ENCODE data around the gene CEP72. TPM values are rescaled to one million over a fixed set of nuclear protein-coding genes. Genes with fewer than 3 reads are reported as not detected.

Gene CEP72
- total RNA-seq, 2 experiments from 2014 or later = 34.4 to 38.6 TPM

GRCh38 chr5:582936-583635 is 29.1 kb upstream of the CEP72 start:
- H3K4me3 Mint-ChIP-seq = no peak overlapping the region
- H3K4me1 Mint-ChIP-seq (ENCODE audit: low read depth) = no peaks in the 10 kb centered on the region
- no peaks in the 10 kb centered on the region for H3K36me3 Mint-ChIP-seq (ENCODE audit: low read depth)
- no peak for DNase-seq
- ChIA-PET POLR2A (no interaction called here), CTCF (interaction anchor here (1.0 kb wide), 1 partner anchor 9 kb away, joined by 3 read pairs; no protein-coding TSS in a partner anchor)
- H3K27me3 Mint-ChIP-seq (ENCODE audit: low read depth) = peaks cover 29% of the 10 kb centered on the region
- H3K27ac Mint-ChIP-seq = no peak overlapping the region
- peaks cover 1% of the 10 kb centered on the region for H3K9me3 Mint-ChIP-seq (ENCODE audit: insufficient read depth)
- ATAC-seq = no peak

- Mint-ChIP-seq H3K36me3 (ENCODE audit: low read depth) (no peaks in the 10 kb centered on the region), H3K4me3 (no peak overlapping the region), H3K27ac (no peak overlapping the region), H3K27me3 (ENCODE audit: low read depth) (peaks cover 24% of the 10 kb centered on the region), H3K4me1 (ENCODE audit: low read depth) (no peaks in the 10 kb centered on the region), H3K9me3 (ENCODE audit: insufficient read depth) (no peaks in the 10 kb centered on the region)
- ChIA-PET CTCF (no interaction called here), POLR2A (no interaction called here)
- DNase-seq = no peak
- no peak for ATAC-seq
Observed at GRCh38 chr5:583645-584044, 28.5 kb upstream of the CEP72 start.

- Mint-ChIP-seq H3K9me3 (ENCODE audit: insufficient read depth) (no peaks in the 10 kb centered on the region), H3K4me3 (no peak overlapping the region), H3K27ac (no peak overlapping the region), H3K36me3 (ENCODE audit: low read depth) (no peaks in the 10 kb centered on the region), H3K27me3 (ENCODE audit: low read depth) (peaks cover 19% of the 10 kb centered on the region), H3K4me1 (ENCODE audit: low read depth) (no peaks in the 10 kb centered on the region)
- CTCF ChIA-PET = no interaction called here
- ATAC-seq = no peak
- POLR2A ChIA-PET = no interaction called here
- no peak for DNase-seq
Observed at GRCh38 chr5:584216-584615, 27.9 kb upstream of the CEP72 start.

GRCh38 chr5:584846-585245 is 27.3 kb upstream of the CEP72 start:
- POLR2A ChIA-PET = no interaction called here
- DNase-seq = no peak
- H3K4me1 Mint-ChIP-seq (ENCODE audit: low read depth) = peaks cover 4% of the 10 kb centered on the region
- H3K27me3 Mint-ChIP-seq (ENCODE audit: low read depth) = peaks cover 21% of the 10 kb centered on the region
- no peaks in the 10 kb centered on the region for H3K9me3 Mint-ChIP-seq (ENCODE audit: insufficient read depth)
- ATAC-seq = no peak
- no peak overlapping the region for H3K4me3 Mint-ChIP-seq
- no peak overlapping the region for H3K27ac Mint-ChIP-seq
- no peaks in the 10 kb centered on the region for H3K36me3 Mint-ChIP-seq (ENCODE audit: low read depth)
- CTCF ChIA-PET = no interaction called here

- POLR2A ChIA-PET = no interaction called here
- Mint-ChIP-seq H3K4me1 (ENCODE audit: low read depth) (peaks cover 4% of the 10 kb centered on the region), H3K36me3 (ENCODE audit: low read depth) (no peaks in the 10 kb centered on the region), H3K9me3 (ENCODE audit: insufficient read depth) (no peaks in the 10 kb centered on the region), H3K27me3 (ENCODE audit: low read depth) (peaks cover 16% of the 10 kb centered on the region), H3K4me3 (no peak overlapping the region), H3K27ac (no peak overlapping the region)
- no peak for DNase-seq
- CTCF ChIA-PET = no interaction called here
- ATAC-seq = no peak
Observed at GRCh38 chr5:585556-585955, 26.6 kb upstream of the CEP72 start.

GRCh38 chr5:585962-586628 is 26.0 kb upstream of the CEP72 start:
- Mint-ChIP-seq H3K9me3 (ENCODE audit: insufficient read depth) (no peaks in the 10 kb centered on the region), H3K36me3 (ENCODE audit: low read depth) (no peaks in the 10 kb centered on the region), H3K4me1 (ENCODE audit: low read depth) (peaks cover 4% of the 10 kb centered on the region), H3K4me3 (no peak overlapping the region), H3K27me3 (ENCODE audit: low read depth) (peaks cover 14% of the 10 kb centered on the region), H3K27ac (no peak overlapping the region)
- ChIA-PET CTCF (no interaction called here), POLR2A (no interaction called here)
- ATAC-seq (no peak), DNase-seq (no peak)

- ChIA-PET CTCF (no interaction called here), POLR2A (no interaction called here)
- H3K4me1 Mint-ChIP-seq (ENCODE audit: low read depth) = peaks cover 4% of the 10 kb centered on the region
- no peaks in the 10 kb centered on the region for H3K36me3 Mint-ChIP-seq (ENCODE audit: low read depth)
- DNase-seq (no peak), ATAC-seq (no peak)
- no peaks in the 10 kb centered on the region for H3K9me3 Mint-ChIP-seq (ENCODE audit: insufficient read depth)
- H3K27ac Mint-ChIP-seq = no peak overlapping the region
- H3K4me3 Mint-ChIP-seq = no peak overlapping the region
- peaks cover 19% of the 10 kb centered on the region for H3K27me3 Mint-ChIP-seq (ENCODE audit: low read depth)
Observed at GRCh38 chr5:586751-587285, 25.3 kb upstream of the CEP72 start.

- Mint-ChIP-seq H3K9me3 (ENCODE audit: insufficient read depth) (no peaks in the 10 kb centered on the region), H3K36me3 (ENCODE audit: low read depth) (no peaks in the 10 kb centered on the region), H3K27me3 (ENCODE audit: low read depth) (peaks cover 19% of the 10 kb centered on the region), H3K4me3 (no peak overlapping the region), H3K4me1 (ENCODE audit: low read depth) (peaks cover 4% of the 10 kb centered on the region), H3K27ac (no peak overlapping the region)
- CTCF ChIA-PET = no interaction called here
- POLR2A ChIA-PET = no interaction called here
- DNase-seq (no peak), ATAC-seq (no peak)
Observed at GRCh38 chr5:587403-587802, 24.7 kb upstream of the CEP72 start.

GRCh38 chr5:588406-588995 is 23.6 kb upstream of the CEP72 start:
- Mint-ChIP-seq H3K4me1 (ENCODE audit: low read depth) (peaks cover 4% of the 10 kb centered on the region), H3K27me3 (ENCODE audit: low read depth) (peaks cover 19% of the 10 kb centered on the region), H3K36me3 (ENCODE audit: low read depth) (no peaks in the 10 kb centered on the region), H3K9me3 (ENCODE audit: insufficient read depth) (no peaks in the 10 kb centered on the region), H3K4me3 (no peak overlapping the region), H3K27ac (no peak overlapping the region)
- no peak for ATAC-seq
- ChIA-PET CTCF (no interaction called here), POLR2A (no interaction called here)
- DNase-seq = no peak

GRCh38 chr5:589173-589572 is 23.0 kb upstream of the CEP72 start:
- Mint-ChIP-seq H3K9me3 (ENCODE audit: insufficient read depth) (no peaks in the 10 kb centered on the region), H3K27me3 (ENCODE audit: low read depth) (peaks cover 19% of the 10 kb centered on the region), H3K27ac (no peak overlapping the region), H3K4me3 (no peak overlapping the region), H3K4me1 (ENCODE audit: low read depth) (peaks cover 4% of the 10 kb centered on the region), H3K36me3 (ENCODE audit: low read depth) (no peaks in the 10 kb centered on the region)
- no peak for ATAC-seq
- DNase-seq = no peak
- POLR2A ChIA-PET = no interaction called here
- CTCF ChIA-PET = no interaction called here

- CTCF ChIA-PET = no interaction called here
Observed at GRCh38 chr5:589588-589987, 22.6 kb upstream of the CEP72 start.

GRCh38 chr5:590346-590745 is 21.8 kb upstream of the CEP72 start:
- Mint-ChIP-seq H3K4me3 (no peak overlapping the region), H3K36me3 (ENCODE audit: low read depth) (no peaks in the 10 kb centered on the region), H3K27me3 (ENCODE audit: low read depth) (peaks cover 20% of the 10 kb centered on the region), H3K9me3 (ENCODE audit: insufficient read depth) (no peaks in the 10 kb centered on the region), H3K27ac (no peak overlapping the region), H3K4me1 (ENCODE audit: low read depth) (peaks cover 4% of the 10 kb centered on the region)
- ChIA-PET CTCF (no interaction called here), POLR2A (no interaction called here)
- DNase-seq (no peak), ATAC-seq (no peak)

More at GRCh38 chr5:589588-589987, 22.6 kb upstream of the CEP72 start:
- Mint-ChIP-seq H3K9me3 (ENCODE audit: insufficient read depth) (no peaks in the 10 kb centered on the region), H3K27ac (no peak overlapping the region), H3K4me3 (no peak overlapping the region), H3K27me3 (ENCODE audit: low read depth) (peaks cover 19% of the 10 kb centered on the region), H3K36me3 (ENCODE audit: low read depth) (no peaks in the 10 kb centered on the region), H3K4me1 (ENCODE audit: low read depth) (peaks cover 4% of the 10 kb centered on the region)
- POLR2A ChIA-PET = no interaction called here
- ATAC-seq (no peak), DNase-seq (no peak)
